LNCaP clone FGC (cell line): Measurements from ENCODE around the gene GDF2.

Source experiments
- DNase-seq: peaks from one replicate; pipeline ENCODE4 v3.0.0-alpha.2; 2011; ENCODE audit warnings: low read depth
- H3K4me3 ChIP-seq: 2 replicates; pipeline ENCODE4 v1.5.1; 2011; ENCODE audit warnings: mild to moderate bottlenecking, low read depth, low read length, control low read depth
- CTCF ChIP-seq: IDR thresholded peaks from 2 replicates; pipeline ENCODE4 v1.5.1; 2012; ENCODE audit warnings: mild to moderate bottlenecking; ENCODE audit not compliant: control insufficient read depth, insufficient read depth; ENCODE audit errors: extremely low read depth

GDF2 gene

GRCh38 chr10:47279276-47279675 lies 43.0 kb upstream of the GDF2 start:
- TF ChIP-seq CTCF, result no peak
- no peak overlapping the region for H3K4me3 ChIP-seq
- DNase-seq, result no peak

GRCh38 chr10:47282005-47282656 lies 40.1 kb upstream of the GDF2 start:
- no peak for TF ChIP-seq CTCF
- no peak for DNase-seq
- H3K4me3 ChIP-seq, result no peak overlapping the region

- DNase-seq, result no peak
- no peak overlapping the region for H3K4me3 ChIP-seq
- no peak for TF ChIP-seq CTCF
These were observed 39.6 kb upstream of the GDF2 start for GRCh38 chr10:47282657-47283018.

- no peak overlapping the region for H3K4me3 ChIP-seq
- TF ChIP-seq CTCF, result no peak
- no peak for DNase-seq
These were observed 39.1 kb upstream of the GDF2 start for GRCh38 chr10:47283101-47283630.

GRCh38 chr10:47283848-47284247 lies 38.4 kb upstream of the GDF2 start:
- DNase-seq, result no peak
- no peak overlapping the region for H3K4me3 ChIP-seq
- no peak for TF ChIP-seq CTCF

GRCh38 chr10:47285381-47286115 lies 36.7 kb upstream of the GDF2 start:
- DNase-seq, result no peak
- no peak for TF ChIP-seq CTCF
- no peak overlapping the region for H3K4me3 ChIP-seq

GRCh38 chr10:47286116-47286505 lies 36.1 kb upstream of the GDF2 start:
- no peak overlapping the region for H3K4me3 ChIP-seq
- DNase-seq, result no peak
- TF ChIP-seq CTCF, result no peak
